ENCODE measurements around the gene C1orf105. TPM values are rescaled to one million over a fixed set of nuclear protein-coding genes. Genes with fewer than 3 reads are reported as not detected.

The C1orf105 gene
- total and polyA plus RNA-seq, 2 experiments from 2014 or later = 0.23 to 2.2 TPM

GRCh38 chr1:172404121-172404520, 16.4 kb upstream of the C1orf105 start:
- TF ChIP-seq, protein P1, sequence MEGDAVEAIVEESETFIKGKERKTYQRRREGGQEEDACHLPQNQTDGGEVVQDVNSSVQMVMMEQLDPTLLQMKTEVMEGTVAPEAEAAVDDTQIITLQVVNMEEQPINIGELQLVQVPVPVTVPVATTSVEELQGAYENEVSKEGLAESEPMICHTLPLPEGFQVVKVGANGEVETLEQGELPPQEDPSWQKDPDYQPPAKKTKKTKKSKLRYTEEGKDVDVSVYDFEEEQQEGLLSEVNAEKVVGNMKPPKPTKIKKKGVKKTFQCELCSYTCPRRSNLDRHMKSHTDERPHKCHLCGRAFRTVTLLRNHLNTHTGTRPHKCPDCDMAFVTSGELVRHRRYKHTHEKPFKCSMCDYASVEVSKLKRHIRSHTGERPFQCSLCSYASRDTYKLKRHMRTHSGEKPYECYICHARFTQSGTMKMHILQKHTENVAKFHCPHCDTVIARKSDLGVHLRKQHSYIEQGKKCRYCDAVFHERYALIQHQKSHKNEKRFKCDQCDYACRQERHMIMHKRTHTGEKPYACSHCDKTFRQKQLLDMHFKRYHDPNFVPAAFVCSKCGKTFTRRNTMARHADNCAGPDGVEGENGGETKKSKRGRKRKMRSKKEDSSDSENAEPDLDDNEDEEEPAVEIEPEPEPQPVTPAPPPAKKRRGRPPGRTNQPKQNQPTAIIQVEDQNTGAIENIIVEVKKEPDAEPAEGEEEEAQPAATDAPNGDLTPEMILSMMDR (IDR thresholded peaks at IDR 0.05; ENCODE audit: poor library complexity) = no peak
- TF ChIP-seq EZH2phosphoT487 (IDR thresholded peaks at IDR 0.05; ENCODE audit: low read depth, severe bottlenecking, unreplicated experiment) = no peak
- no peak for TF ChIP-seq EZH2 (IDR thresholded peaks at IDR 0.05; ENCODE audit: borderline replicate concordance)
- no peaks in the 10 kb centered on the region for H3K27me3 ChIP-seq
- no peaks in the 10 kb centered on the region for H3K79me2 ChIP-seq
- H3K27ac ChIP-seq = no peak overlapping the region
- no peaks in the 10 kb centered on the region for H3K9me3 ChIP-seq (ENCODE audit: low read depth)
- H3K4me1 ChIP-seq (ENCODE audit: insufficient read depth) = peaks cover 16% of the 10 kb centered on the region
- no peaks in the 10 kb centered on the region for H3K36me3 ChIP-seq (replicated peaks; ENCODE audit: insufficient read depth, low read depth)
- no peak overlapping the region for H2AFZ ChIP-seq
- DNase-seq (ENCODE audit: low spot score) = no peak
- H3K9me2 ChIP-seq (replicated peaks; ENCODE audit: insufficient read depth) = no peaks in the 10 kb centered on the region
- H3K4me3 ChIP-seq = no peak overlapping the region
- H4K20me1 ChIP-seq (ENCODE audit: insufficient read depth, poor library complexity, severe bottlenecking) = no peaks in the 10 kb centered on the region
- no peak overlapping the region for H3K4me2 ChIP-seq

DNA sequence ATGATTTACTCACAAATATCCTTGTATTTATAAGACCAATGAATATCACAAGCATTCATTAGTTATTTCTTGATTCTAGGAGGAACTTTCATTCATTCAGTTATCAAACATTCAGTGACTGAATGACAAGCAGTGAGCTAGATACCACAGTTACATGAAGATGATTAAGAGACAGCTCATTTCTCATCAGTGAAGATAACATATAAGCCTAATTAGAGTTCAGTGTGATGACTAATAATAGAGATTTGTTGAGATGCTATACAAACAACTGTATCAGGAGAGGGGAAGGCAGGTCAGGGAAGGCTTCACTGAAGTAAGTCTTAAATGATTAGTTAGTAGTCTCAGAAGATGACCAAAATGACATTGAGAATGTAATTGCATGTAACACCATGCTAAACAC, 14.6 kb upstream of the C1orf105 start:
- peaks cover 4% of the 10 kb centered on the region for H3K4me1 ChIP-seq (ENCODE audit: insufficient read depth)
- DNase-seq (ENCODE audit: low spot score) = no peak
- TF ChIP-seq EZH2phosphoT487 (IDR thresholded peaks at IDR 0.05; ENCODE audit: low read depth, severe bottlenecking, unreplicated experiment) (no peak), EZH2 (IDR thresholded peaks at IDR 0.05; ENCODE audit: borderline replicate concordance) (no peak)
- TF ChIP-seq, protein P1 (IDR thresholded peaks at IDR 0.05; ENCODE audit: poor library complexity) = no peak
- no peaks in the 10 kb centered on the region for H3K9me3 ChIP-seq (ENCODE audit: low read depth)
- H3K79me2 ChIP-seq = no peaks in the 10 kb centered on the region
- no peak overlapping the region for H3K27ac ChIP-seq
- H3K36me3 ChIP-seq (replicated peaks; ENCODE audit: insufficient read depth, low read depth) = no peaks in the 10 kb centered on the region
- no peak overlapping the region for H3K4me2 ChIP-seq
- H2AFZ ChIP-seq = no peak overlapping the region
- no peaks in the 10 kb centered on the region for H3K9me2 ChIP-seq (replicated peaks; ENCODE audit: insufficient read depth)
- no peaks in the 10 kb centered on the region for H3K27me3 ChIP-seq
- H3K4me3 ChIP-seq = no peak overlapping the region
- no peaks in the 10 kb centered on the region for H4K20me1 ChIP-seq (ENCODE audit: insufficient read depth, poor library complexity, severe bottlenecking)

DNA sequence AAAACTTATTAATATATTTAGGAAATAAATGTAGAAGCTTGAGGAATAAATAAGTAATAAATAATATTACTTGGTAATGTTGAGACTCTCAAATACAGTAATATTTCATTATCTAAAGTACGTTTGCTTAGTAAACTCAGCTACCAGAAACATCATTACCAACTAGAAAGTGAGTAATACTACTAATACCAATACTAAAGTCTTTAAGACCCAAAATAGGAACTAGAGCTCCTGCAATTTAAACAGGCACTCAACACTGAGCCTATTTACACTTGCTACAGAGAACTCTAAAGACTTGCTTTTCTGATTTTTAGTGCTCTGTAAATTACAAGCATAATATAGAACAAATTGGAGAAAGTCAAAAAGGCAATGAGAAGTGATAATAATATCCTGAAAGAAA, 13.5 kb upstream of the C1orf105 start:
- Histone ChIP-seq H3K9me3 (ENCODE audit: low read depth) (no peaks in the 10 kb centered on the region), H3K9me2 (replicated peaks; ENCODE audit: insufficient read depth) (no peaks in the 10 kb centered on the region), H3K4me1 (ENCODE audit: insufficient read depth) (no peaks in the 10 kb centered on the region), H3K27ac (no peak overlapping the region), H3K27me3 (no peaks in the 10 kb centered on the region), H2AFZ (no peak overlapping the region), H3K4me3 (no peak overlapping the region), H3K36me3 (replicated peaks; ENCODE audit: insufficient read depth, low read depth) (no peaks in the 10 kb centered on the region), H4K20me1 (ENCODE audit: insufficient read depth, poor library complexity, severe bottlenecking) (no peaks in the 10 kb centered on the region), H3K4me2 (no peak overlapping the region), H3K79me2 (no peaks in the 10 kb centered on the region)
- DNase-seq (ENCODE audit: low spot score) = no peak
- 83% methylated on average over 1 of the region's 1 CpG for WGBS (ENCODE audit: low lambda C conversion rate, missing lambda C conversion rate)
- TF ChIP-seq EZH2phosphoT487 (IDR thresholded peaks at IDR 0.05; ENCODE audit: low read depth, severe bottlenecking, unreplicated experiment) (no peak), EZH2 (IDR thresholded peaks at IDR 0.05; ENCODE audit: borderline replicate concordance) (no peak)
- TF ChIP-seq, protein P1 (IDR thresholded peaks at IDR 0.05; ENCODE audit: poor library complexity) = no peak

GRCh38 chr1:172408958-172409357, 11.5 kb upstream of the C1orf105 start:
- no peaks in the 10 kb centered on the region for H4K20me1 ChIP-seq (ENCODE audit: insufficient read depth, poor library complexity, severe bottlenecking)
- no peaks in the 10 kb centered on the region for H3K9me3 ChIP-seq (ENCODE audit: low read depth)
- no peaks in the 10 kb centered on the region for H3K9me2 ChIP-seq (replicated peaks; ENCODE audit: insufficient read depth)
- no peaks in the 10 kb centered on the region for H3K79me2 ChIP-seq
- no peaks in the 10 kb centered on the region for H3K36me3 ChIP-seq (replicated peaks; ENCODE audit: insufficient read depth, low read depth)
- H3K27me3 ChIP-seq = no peaks in the 10 kb centered on the region
- no peaks in the 10 kb centered on the region for H3K4me1 ChIP-seq (ENCODE audit: insufficient read depth)
- WGBS (ENCODE audit: low lambda C conversion rate, missing lambda C conversion rate) = 93% methylated on average over 1 of the region's 1 CpG
- no peak overlapping the region for H3K4me2 ChIP-seq
- TF ChIP-seq, protein P1 (IDR thresholded peaks at IDR 0.05; ENCODE audit: poor library complexity) = no peak
- TF ChIP-seq EZH2 (IDR thresholded peaks at IDR 0.05; ENCODE audit: borderline replicate concordance) = no peak
- no peak for TF ChIP-seq EZH2phosphoT487 (IDR thresholded peaks at IDR 0.05; ENCODE audit: low read depth, severe bottlenecking, unreplicated experiment)
- H3K4me3 ChIP-seq = no peak overlapping the region
- no peak for DNase-seq (ENCODE audit: low spot score)
- H2AFZ ChIP-seq = no peak overlapping the region
- H3K27ac ChIP-seq = no peak overlapping the region
